Heart left ventricle (tissue), 16 donors: ENCODE data around the gene BIRC5. TPM values are rescaled to one million over a fixed set of nuclear protein-coding genes. Genes with fewer than 3 reads are reported as not detected.

Source experiments
- ATAC-seq, 4 donors: fragments of 200-7000 bp; cut with Tn5 transposase; one replicate each; pipeline ENCODE4 v1.9.1; 2020 to 2022; ENCODE audit warnings: moderate library complexity in 4 of 4, mild to moderate bottlenecking in 3 of 4, moderate number of reproducible peaks in 1 of 4
- DNase-seq, 5 donors: peaks; one replicate each; pipeline ENCODE4 v3.0.0-alpha.2; 2020
- H3K27ac ChIP-seq, 12 donors: fragments of 200-600 bp; sonication (generic) in 4 of 12; one replicate each; pipeline versions ENCODE4 v1.5.0 to v1.8.0; 2016 to 2022; ENCODE audit warnings: mild to moderate bottlenecking in 2 of 12
- H3K27me3 ChIP-seq, 9 donors: fragments of 200-600 bp; sonication (generic) in 2 of 9; one replicate each; pipeline versions ENCODE4 v1.5.1 to v1.8.0; 2016 to 2022; ENCODE audit warnings: mild to moderate bottlenecking in 3 of 9
- H3K36me3 ChIP-seq, 9 donors: fragments of 200-600 bp; sonication (generic) in 2 of 9; one replicate each; pipeline versions ENCODE4 v1.5.0 to v1.8.0; 2018 to 2022; ENCODE audit warnings: mild to moderate bottlenecking in 2 of 9
- H3K4me1 ChIP-seq, 12 donors: fragments of 200-600 bp; sonication (generic) in 4 of 12; one replicate each; pipeline versions ENCODE4 v1.5.0 to v1.8.0; 2016 to 2022; ENCODE audit warnings: mild to moderate bottlenecking in 3 of 12
- H3K4me3 ChIP-seq, 12 donors: fragments of 200-600 bp; sonication (generic) in 4 of 12; one replicate each; pipeline versions ENCODE4 v1.5.0 to v1.8.0; 2017 to 2022; ENCODE audit warnings: mild to moderate bottlenecking in 9 of 12, moderate library complexity in 4 of 12
- H3K9me3 ChIP-seq, 12 donors: fragments of 200-600 bp; sonication (generic) in 4 of 12; one replicate each; pipeline versions ENCODE4 v1.5.0 to v1.8.0; 2016 to 2022; ENCODE audit warnings: mild to moderate bottlenecking in 1 of 12
- POLR2A ChIP-seq, 2 donors: fragments of 450-650 bp; IDR thresholded peaks; one replicate each; pipeline ENCODE4 v1.6.1; 2017; ENCODE audit warnings: antibody characterized with exemption in 2 of 2, mild to moderate bottlenecking in 2 of 2, moderate library complexity in 2 of 2
- WGBS, 4 donors: extraction: QIAGEN DNeasy Blood & Tissue Kit in 2 of 4; methylation state at CpG; one replicate each; pipeline versions ENCODE4 v1.1.5 to v1.1.7; 2013 to 2018; 5-methylcytosine and 5-hydroxymethylcytosine counted together
- intact Hi-C, 10 donors: fragments of 100-400 bp; cut with DNase I; formaldehyde crosslinking; loops; one replicate each; pipeline versions ENCODE4 v1.11.1 to v1.14.2; 2022
- polyA plus RNA-seq, 2 donors: library from polyadenylated mRNA; stranded (reverse); fragments of 200-250 nt; gene quantifications; one replicate each; pipeline ENCODE4 v1.2.3, GENCODE V29; 2013
- total RNA-seq, 9 donors: library from RNA; depleted of rRNA in 2 of 9; stranded (reverse); fragments of >200 nt in 2 of 9; fragmentation: NEBNext Ultra II Directional in 3 of 9; extraction: Animal tissue kit (Norgen Biotek cat#: 25700) in 3 of 9; gene quantifications; one replicate each; pipeline versions ENCODE4 v1.1.0 to v1.2.4, GENCODE V29; 2016 to 2023
- TF ChIP-seq, protein P1 (sequence below), 12 donors: fragments of 200-600 bp; sonication (generic) in 4 of 12; IDR thresholded peaks; one replicate each; pipeline versions ENCODE4 v1.5.0 to v1.8.0; 2018 to 2022; ENCODE audit warnings: antibody characterized with exemption in 12 of 12, mild to moderate bottlenecking in 5 of 12
- donor health status: ischemic (EF 13 %, LVEDD 7.1; RV severe dilation, severe dysfunction).
- donor health status: healthy with polysubstance abuse.
- donor health status: DM: no; HTN: yes; CAD: no.
- donor health status: DM: no; HTN: no; CAD: no.
- donor health status: ischemic (EF 25% LVEDD 6.9; RV normal size, moderate dysfunction).
- donor health status: ischemic (EF 25% LVEDD 5.7; RV mildly dilated, moderate dysfunction).
- donor health status: healthy.
- donor health status: DM: yes; HTN: yes; CAD: no.
- donor health status: ischemic (EF 35%, LVEDD 5.7; RV mildly dilated, moderate dysfunction).
- donor health status: nonischemic (EF 11% LVEDD 7.7; RV severe dilation, severe dysfunction).
- donor health status: DM: yes; HTN: yes; CAD: no.
- donor health status: PGD.
- donor health status: ischemic (EF 29% LVEDD 5.4; RV normal size, mild dysfunction).
- donor health status: nonischemic (EF 23%, LVEDD 6.1; RV moderate dilation, normal function).

Gene BIRC5
- total and polyA plus RNA-seq, 11 donors: 0.11 to 10.9 (median 0.85) TPM; not detected in 2

DNA sequence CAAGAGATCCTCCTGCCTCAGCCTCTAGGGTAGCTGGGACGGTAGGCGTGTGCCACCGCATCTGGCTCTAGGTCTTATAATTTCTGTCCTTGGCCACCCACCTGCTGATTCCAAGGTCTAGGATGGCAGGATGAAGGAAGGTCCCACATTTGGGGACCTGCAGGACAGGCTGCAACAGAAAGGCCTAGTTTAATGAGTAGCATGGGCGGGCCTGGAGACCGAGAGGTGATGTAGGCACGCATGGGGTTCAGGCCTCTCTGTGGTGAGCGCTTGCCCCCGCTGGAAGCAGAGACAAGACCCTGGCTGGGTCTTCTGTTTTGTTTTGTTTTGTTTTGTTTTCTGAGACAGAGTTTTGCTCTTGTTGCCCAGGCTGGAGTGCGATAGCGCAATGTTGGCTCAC, 51.1 kb downstream of the BIRC5 start:
- H3K27me3 ChIP-seq: peaks cover 0 to 11% (median 0%) of the 10 kb centered on the region in 9 donors
- no peak for DNase-seq
- intact Hi-C loops: no loop called here
- H3K4me3 ChIP-seq: no peak overlapping the region
- WGBS, 4 donors: 94 to 97% (median 96%) methylated on average over 10 of the region's 10 CpGs
- no peak for ATAC-seq
- no peaks in the 10 kb centered on the region for H3K9me3 ChIP-seq
- H3K36me3 ChIP-seq: no peaks in the 10 kb centered on the region
- peaks cover 0 to 32% (median 8%) of the 10 kb centered on the region in 12 donors for H3K4me1 ChIP-seq
- H3K27ac ChIP-seq: peak overlapping the region in 1 of 12 donors; percentile 25
- no peak for TF ChIP-seq POLR2A (IDR thresholded peaks at IDR 0.05)
- TF ChIP-seq, protein P1, sequence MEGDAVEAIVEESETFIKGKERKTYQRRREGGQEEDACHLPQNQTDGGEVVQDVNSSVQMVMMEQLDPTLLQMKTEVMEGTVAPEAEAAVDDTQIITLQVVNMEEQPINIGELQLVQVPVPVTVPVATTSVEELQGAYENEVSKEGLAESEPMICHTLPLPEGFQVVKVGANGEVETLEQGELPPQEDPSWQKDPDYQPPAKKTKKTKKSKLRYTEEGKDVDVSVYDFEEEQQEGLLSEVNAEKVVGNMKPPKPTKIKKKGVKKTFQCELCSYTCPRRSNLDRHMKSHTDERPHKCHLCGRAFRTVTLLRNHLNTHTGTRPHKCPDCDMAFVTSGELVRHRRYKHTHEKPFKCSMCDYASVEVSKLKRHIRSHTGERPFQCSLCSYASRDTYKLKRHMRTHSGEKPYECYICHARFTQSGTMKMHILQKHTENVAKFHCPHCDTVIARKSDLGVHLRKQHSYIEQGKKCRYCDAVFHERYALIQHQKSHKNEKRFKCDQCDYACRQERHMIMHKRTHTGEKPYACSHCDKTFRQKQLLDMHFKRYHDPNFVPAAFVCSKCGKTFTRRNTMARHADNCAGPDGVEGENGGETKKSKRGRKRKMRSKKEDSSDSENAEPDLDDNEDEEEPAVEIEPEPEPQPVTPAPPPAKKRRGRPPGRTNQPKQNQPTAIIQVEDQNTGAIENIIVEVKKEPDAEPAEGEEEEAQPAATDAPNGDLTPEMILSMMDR (IDR thresholded peaks at IDR 0.05): no peak

DNA sequence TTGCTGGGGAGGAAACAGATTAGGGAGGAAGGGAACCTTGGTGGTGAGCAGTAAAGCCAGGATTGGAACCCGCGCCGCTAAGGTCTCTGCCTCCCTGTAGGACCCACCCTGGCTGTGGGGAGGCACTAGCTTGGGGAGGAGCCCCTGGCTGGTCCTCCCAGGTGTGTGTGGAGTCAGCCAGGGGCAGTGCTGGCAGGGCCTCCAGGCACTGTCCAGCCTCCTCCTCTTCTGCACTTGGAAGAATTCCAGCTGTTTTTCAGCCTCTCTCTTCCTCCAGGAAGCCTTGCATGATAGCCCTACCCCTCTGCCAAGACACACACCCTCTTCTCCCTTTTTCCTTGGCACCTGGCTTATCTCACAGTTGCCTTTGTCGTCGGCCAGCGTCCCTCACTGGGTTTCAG, 52.2 kb downstream of the BIRC5 start:
- Histone ChIP-seq H3K36me3 (no peaks in the 10 kb centered on the region), H3K4me3 (no peak overlapping the region), H3K27ac (no peak overlapping the region), H3K4me1 (peaks cover 0 to 23% (median 8%) of the 10 kb centered on the region in 12 donors), H3K27me3 (peaks cover 0 to 12% (median 2%) of the 10 kb centered on the region in 9 donors), H3K9me3 (no peaks in the 10 kb centered on the region)
- no peak for ATAC-seq
- no peak for TF ChIP-seq POLR2A (IDR thresholded peaks at IDR 0.05)
- TF ChIP-seq, protein P1 (IDR thresholded peaks at IDR 0.05): no peak
- intact Hi-C loops: no loop called here
- 42 to 70% (median 62%) methylated on average over 6 of the region's 6 CpGs for WGBS, 4 donors
- no peak for DNase-seq

DNA sequence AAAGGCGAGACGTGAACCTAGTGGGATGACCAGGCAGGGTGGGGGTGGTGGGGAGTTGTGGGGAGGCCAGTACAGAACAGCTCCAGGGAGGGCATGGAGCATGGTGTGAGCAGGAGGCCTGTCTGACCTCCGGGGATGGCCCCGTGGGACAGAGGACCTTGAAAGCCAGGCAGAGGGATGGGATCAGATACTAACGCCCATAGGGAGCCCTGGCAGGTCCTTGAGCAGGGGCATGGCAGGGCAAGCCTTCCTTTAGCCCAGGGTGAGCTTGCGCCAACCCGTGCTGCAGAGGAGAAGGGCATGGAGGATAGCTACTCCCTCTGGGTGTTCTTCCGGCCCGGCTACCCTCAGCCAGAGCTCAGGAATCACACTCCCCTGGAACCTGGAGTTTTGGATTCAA, 52.7 kb downstream of the BIRC5 start:
- Histone ChIP-seq H3K4me1 (peaks cover 0 to 23% (median 8%) of the 10 kb centered on the region in 12 donors), H3K27ac (no peak overlapping the region), H3K36me3 (no peaks in the 10 kb centered on the region), H3K27me3 (peaks cover 0 to 17% (median 2%) of the 10 kb centered on the region in 9 donors), H3K9me3 (no peaks in the 10 kb centered on the region), H3K4me3 (no peak overlapping the region)
- intact Hi-C loops: no loop called here
- DNase-seq (no peak), ATAC-seq (no peak)
- TF ChIP-seq POLR2A (IDR thresholded peaks at IDR 0.05): no peak
- TF ChIP-seq, protein P1 (IDR thresholded peaks at IDR 0.05): no peak
- WGBS, 4 donors: 76 to 89% (median 85%) methylated on average over 8 to 9 of the region's 9 CpGs

DNA sequence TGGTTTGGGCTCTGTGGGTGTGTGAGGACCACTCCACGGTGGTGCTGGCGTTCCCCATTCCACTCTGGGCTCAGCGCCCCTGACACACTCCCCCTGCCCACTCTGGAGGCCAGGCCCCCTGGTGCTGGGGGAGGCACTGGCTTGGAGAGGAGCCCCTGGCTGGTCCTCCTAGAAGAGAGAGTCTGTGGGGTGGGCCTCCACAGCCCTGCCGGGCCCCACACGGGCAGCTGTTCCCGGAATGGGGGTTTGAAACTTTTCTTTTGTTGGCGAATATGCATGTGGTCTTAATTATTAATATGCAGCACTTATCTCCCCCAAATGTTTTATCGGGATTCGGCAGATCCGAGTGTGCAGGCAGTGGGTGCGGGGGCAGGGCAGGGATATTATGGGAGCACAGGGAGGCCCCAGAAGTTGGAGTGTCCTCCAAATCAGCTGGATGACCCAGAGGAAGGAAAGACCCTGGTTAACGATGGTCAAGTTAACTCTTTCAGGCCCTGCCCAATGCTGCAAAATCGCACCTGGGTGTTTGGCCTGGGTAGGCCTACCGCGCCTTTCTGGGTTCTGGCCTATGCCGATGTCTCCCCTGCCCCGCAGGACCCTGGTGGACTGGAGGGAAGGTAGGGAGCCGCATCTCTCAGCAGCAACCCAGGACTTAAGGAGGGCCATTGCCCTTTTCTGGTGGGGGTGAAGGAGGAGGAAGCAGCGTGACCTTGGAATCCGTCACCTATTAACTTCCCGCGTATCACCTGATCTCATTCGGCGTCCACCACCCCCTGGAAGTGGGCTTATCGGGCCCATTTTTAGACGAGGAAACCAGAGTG, 53.4 kb downstream of the BIRC5 start:
- no peaks in the 10 kb centered on the region for H3K9me3 ChIP-seq
- peaks cover 0 to 20% (median 2%) of the 10 kb centered on the region in 9 donors for H3K27me3 ChIP-seq
- H3K4me3 ChIP-seq: no peak overlapping the region
- no peak overlapping the region for H3K27ac ChIP-seq
- ATAC-seq: no peak
- peaks cover 0 to 23% (median 10%) of the 10 kb centered on the region in 12 donors for H3K4me1 ChIP-seq
- intact Hi-C loops: no loop called here
- DNase-seq: no peak
- TF ChIP-seq, protein P1 (IDR thresholded peaks at IDR 0.05): no peak
- TF ChIP-seq POLR2A (IDR thresholded peaks at IDR 0.05): no peak
- no peaks in the 10 kb centered on the region for H3K36me3 ChIP-seq
- WGBS, 4 donors: 75 to 89% (median 84%) methylated on average over 21 to 26 of the region's 26 CpGs
